HepG2 (cell line): ENCODE data around the gene ACER2.

Experiments used
- GZF1 ChIP-seq: sonication (generic); formaldehyde crosslinking; IDR thresholded peaks from 2 replicates; pipeline ENCODE4 v1.5.1; 2020; ENCODE audit warnings: mild to moderate bottlenecking, missing genetic modification reagents
- JUND ChIP-seq: sonication (generic); formaldehyde crosslinking; IDR thresholded peaks from 2 replicates; pipeline ENCODE4 v1.8.0; 2022; ENCODE audit warnings: mild to moderate bottlenecking, missing genetic modification reagents
- SP1 ChIP-seq, 2 experiments: fragments of 450-650 bp in 1 of 2; sonication (generic) in 1 of 2; formaldehyde crosslinking in 1 of 2; IDR thresholded peaks; 2 replicates each; pipeline versions ENCODE4 v1.4.0 to v1.6.1; 2016 to 2020; ENCODE audit warnings: missing genetic modification reagents in 1 of 2
- SRSF1 ChIP-seq: fragments of 200-400 bp; formaldehyde crosslinking; optimal IDR thresholded peaks from 2 replicates; pipeline ENCODE3; 2017; ENCODE audit warnings: mild to moderate bottlenecking, low read depth, low read length, moderate library complexity
- ZNF569 ChIP-seq: sonication (generic); formaldehyde crosslinking; IDR thresholded peaks from 2 replicates; pipeline ENCODE4 v1.5.0; 2020; ENCODE audit warnings: mild to moderate bottlenecking, missing genetic modification reagents, moderate library complexity, borderline replicate concordance
- ZNF703 ChIP-seq: sonication (generic); formaldehyde crosslinking; IDR thresholded peaks from 2 replicates; pipeline ENCODE4 v1.5.1; 2020; ENCODE audit warnings: missing genetic modification reagents, mild to moderate bottlenecking, moderate library complexity, borderline replicate concordance

DNA sequence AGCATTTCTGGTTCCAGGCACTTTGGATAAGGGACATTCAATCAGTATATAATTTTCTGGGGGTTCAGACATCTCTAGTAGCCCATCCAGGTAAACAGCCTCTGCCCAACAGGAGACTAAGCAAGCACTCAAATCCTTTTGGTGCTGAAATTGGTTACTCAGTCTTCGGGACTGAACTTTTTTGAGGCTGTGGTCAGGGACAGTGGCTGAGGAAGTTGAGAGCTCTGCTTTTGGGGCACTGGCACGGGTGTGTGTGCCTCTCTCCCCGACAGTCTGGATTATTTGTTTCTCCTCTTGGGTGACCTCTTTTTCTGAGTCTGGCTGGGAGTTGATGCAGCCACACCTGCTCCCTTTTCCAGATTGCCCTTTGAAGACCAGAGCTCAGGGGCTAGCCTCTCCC is 47.6 kb downstream of the ACER2 start:
- no peak for TF ChIP-seq SRSF1
- no peak for TF ChIP-seq SP1 (IDR thresholded peaks at IDR 0.05)
- TF ChIP-seq SP1 (CRISPR knock-in tag; IDR thresholded peaks at IDR 0.05): no peak
- TF ChIP-seq JUND (CRISPR knock-in tag): no peak
- no peak for TF ChIP-seq GZF1 (CRISPR knock-in tag)
- TF ChIP-seq ZNF569 (CRISPR knock-in tag): no peak
- TF ChIP-seq ZNF703 (CRISPR knock-in tag): no peak
